Measurements from ENCODE around the gene TADA2B.

Gene TADA2B

DNA sequence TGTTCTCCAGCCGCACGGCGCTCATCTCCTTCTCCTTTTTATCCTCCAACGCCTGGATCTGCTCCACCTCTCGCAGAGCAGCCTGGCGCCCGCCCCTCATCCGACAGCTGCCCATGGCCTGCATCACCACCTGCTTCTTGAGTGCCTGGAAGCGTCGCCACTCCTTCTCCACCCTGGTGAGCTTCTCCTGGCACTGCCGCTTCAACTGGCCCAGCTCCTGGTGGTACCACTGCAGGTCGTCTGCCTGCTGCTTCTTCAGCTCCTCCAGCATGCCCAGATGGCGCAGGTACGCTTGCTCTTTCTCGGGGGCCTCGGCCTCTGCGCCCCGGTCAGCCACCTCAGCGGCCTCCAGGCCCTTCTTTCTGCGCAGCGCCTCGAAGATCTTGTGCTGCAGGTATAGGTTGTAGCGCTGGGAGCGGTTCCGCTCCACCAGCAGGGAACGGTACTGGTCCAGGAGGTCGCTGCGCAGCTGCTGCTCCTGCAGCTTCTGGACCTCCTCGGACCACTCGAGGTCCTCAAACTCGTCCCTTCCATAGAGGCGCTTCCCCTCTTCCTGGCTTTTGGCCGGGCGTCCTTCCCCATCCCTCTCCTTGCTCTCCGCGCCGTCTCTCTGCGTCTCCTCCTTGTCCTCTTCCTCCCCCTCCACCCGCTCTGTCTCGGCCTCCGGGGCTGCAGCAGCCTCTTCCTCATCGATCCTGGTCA is 1.2 kb upstream of the TADA2B start:
- Mint-ChIP-seq H3K4me3 (peak overlapping the region; percentile 76), H3K27ac (peak overlapping the region; percentile 24), H3K27me3 (ENCODE audit: low read depth) (no peaks in the 10 kb centered on the region), H3K9me3 (no peaks in the 10 kb centered on the region), H3K4me1 (ENCODE audit: low read depth) (peaks cover 35% of the 10 kb centered on the region), H3K36me3 (ENCODE audit: low read depth) (peaks cover 12% of the 10 kb centered on the region)

DNA sequence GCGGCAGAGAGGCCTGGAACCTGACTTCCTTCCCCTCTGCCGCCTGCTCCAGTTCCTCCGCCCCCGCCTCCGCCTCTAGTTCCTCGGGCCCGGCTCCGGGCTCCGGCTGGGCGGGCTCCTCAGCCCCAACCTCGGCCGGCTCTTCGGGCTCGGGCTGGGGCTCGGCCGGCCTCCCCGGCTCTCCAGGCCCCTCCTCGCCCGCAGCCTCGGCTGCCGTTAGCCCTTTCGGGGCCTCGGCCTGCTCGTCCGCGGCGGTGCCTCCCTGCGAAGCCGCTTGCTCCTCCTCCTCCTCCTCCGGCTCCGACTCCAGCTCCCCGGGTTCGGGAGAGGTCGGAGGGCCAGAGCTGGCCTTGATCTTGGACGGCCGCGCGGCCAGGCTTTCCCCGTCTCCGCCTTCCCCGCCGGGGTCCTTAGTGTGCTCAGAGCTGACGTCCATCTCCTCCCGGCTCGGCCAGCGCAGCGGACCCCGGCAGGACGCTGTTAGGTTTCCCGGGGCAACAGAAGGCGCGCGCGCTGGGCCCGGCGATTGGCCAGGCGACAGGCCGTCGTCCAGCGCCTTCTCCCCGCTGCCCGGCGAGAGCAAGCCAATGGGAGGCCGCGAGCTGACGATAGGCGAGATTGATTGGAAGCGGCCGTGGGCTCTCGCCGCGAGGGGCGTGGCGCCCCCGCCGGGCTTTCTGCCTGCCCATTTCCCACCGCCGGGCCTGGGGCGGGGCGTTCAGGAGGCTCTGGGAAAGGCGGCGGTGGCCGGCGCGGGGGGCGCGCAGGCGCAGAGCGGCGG is 479 bp upstream of the TADA2B start:
- peak overlapping the region; percentile 90 for H3K4me3 Mint-ChIP-seq
- H3K9me3 Mint-ChIP-seq: no peaks in the 10 kb centered on the region
- H3K27me3 Mint-ChIP-seq (ENCODE audit: low read depth): no peaks in the 10 kb centered on the region
- H3K36me3 Mint-ChIP-seq (ENCODE audit: low read depth): peaks cover 12% of the 10 kb centered on the region
- H3K27ac Mint-ChIP-seq: peak overlapping the region; percentile 86
- peaks cover 40% of the 10 kb centered on the region for H3K4me1 Mint-ChIP-seq (ENCODE audit: low read depth)

- peak overlapping the region; percentile 90 for H3K4me3 Mint-ChIP-seq
- peaks cover 42% of the 10 kb centered on the region for H3K4me1 Mint-ChIP-seq (ENCODE audit: low read depth)
- H3K36me3 Mint-ChIP-seq (ENCODE audit: low read depth): peaks cover 12% of the 10 kb centered on the region
- no peaks in the 10 kb centered on the region for H3K27me3 Mint-ChIP-seq (ENCODE audit: low read depth)
- H3K9me3 Mint-ChIP-seq: no peaks in the 10 kb centered on the region
- peak overlapping the region; percentile 72 for H3K27ac Mint-ChIP-seq
Observed at GRCh38 chr4:7044137-7044930, 1.2 kb downstream of the TADA2B start.

DNA sequence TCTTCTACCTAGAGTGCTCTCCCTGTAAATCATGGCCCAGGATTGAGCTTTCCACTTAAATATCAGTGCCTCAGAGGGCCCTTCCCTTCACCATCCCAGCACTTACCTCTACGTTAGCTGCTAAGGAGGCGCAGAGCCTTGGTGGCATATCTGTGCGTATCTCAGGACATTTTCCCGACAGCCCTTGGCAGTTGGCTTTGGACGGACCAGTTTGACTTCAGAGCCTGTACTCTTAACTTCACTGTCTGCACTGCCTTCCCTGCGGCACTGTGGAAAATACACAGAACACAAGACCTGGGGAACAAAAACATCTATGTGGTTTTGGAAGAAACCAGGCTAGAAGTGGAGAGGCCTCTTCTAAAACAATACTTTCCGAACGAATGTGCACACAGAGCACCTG is 2.4 kb downstream of the TADA2B start:
- Mint-ChIP-seq H3K4me1 (ENCODE audit: low read depth) (peaks cover 42% of the 10 kb centered on the region), H3K4me3 (peak overlapping the region; percentile 74), H3K9me3 (no peaks in the 10 kb centered on the region), H3K27me3 (ENCODE audit: low read depth) (no peaks in the 10 kb centered on the region), H3K27ac (peak overlapping the region; percentile 65), H3K36me3 (ENCODE audit: low read depth) (peaks cover 12% of the 10 kb centered on the region)

GRCh38 chr4:7045961-7046921 is 3.1 kb downstream of the TADA2B start:
- H3K9me3 Mint-ChIP-seq: no peaks in the 10 kb centered on the region
- H3K4me1 Mint-ChIP-seq (ENCODE audit: low read depth): peaks cover 42% of the 10 kb centered on the region

DNA sequence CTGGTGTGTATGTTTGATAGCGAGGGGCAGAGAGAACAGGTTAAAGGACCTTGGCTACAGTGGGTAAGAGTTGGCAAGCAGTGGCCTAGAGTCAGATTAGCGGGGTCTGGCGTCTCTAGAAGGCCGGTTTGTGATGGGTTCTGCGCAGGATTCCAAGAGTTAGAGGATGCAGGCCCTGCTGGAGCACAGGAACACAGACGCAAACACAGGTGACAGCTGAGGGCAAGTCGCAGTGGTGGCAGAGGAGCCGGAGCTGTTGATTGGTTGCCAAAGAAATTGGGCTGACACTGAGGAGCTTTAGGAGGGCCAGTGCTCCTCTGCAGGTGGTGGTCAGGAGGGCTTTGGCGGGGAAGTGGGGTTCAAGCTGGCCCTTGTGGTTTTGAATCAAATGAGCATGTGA is 3.8 kb downstream of the TADA2B start:
- Mint-ChIP-seq H3K9me3 (no peaks in the 10 kb centered on the region), H3K4me1 (ENCODE audit: low read depth) (peaks cover 36% of the 10 kb centered on the region), H3K4me3 (no peak overlapping the region), H3K27ac (no peak overlapping the region), H3K36me3 (ENCODE audit: low read depth) (peaks cover 12% of the 10 kb centered on the region), H3K27me3 (ENCODE audit: low read depth) (no peaks in the 10 kb centered on the region)

More at GRCh38 chr4:7045961-7046921, 3.1 kb downstream of the TADA2B start:
- Mint-ChIP-seq H3K27ac (no peak overlapping the region), H3K4me3 (no peak overlapping the region), H3K36me3 (ENCODE audit: low read depth) (peaks cover 12% of the 10 kb centered on the region), H3K27me3 (ENCODE audit: low read depth) (no peaks in the 10 kb centered on the region)

DNA sequence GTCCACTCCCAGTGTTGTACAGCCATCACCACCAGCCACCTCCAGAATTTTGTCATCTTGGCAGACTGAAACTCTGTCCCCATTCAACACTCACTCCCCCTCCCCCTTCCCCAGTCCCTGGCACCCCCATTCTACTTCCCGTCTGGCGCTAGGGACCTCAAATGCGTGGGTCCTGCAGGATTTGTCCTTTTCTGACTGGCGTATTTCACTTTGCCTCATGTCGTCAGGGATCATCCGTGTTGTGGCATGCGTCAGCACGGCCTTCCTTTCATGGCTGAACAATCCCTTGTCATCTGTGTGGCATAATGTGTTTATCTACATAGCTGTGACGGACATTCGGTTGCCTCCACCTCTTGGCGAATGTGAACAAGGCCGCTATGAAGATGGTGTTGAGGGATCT is 5.5 kb downstream of the TADA2B start:
- no peak overlapping the region for H3K27ac Mint-ChIP-seq
- no peak overlapping the region for H3K4me3 Mint-ChIP-seq
- no peaks in the 10 kb centered on the region for H3K27me3 Mint-ChIP-seq (ENCODE audit: low read depth)
- H3K9me3 Mint-ChIP-seq: no peaks in the 10 kb centered on the region
- peaks cover 40% of the 10 kb centered on the region for H3K4me1 Mint-ChIP-seq (ENCODE audit: low read depth)
- H3K36me3 Mint-ChIP-seq (ENCODE audit: low read depth): peaks cover 12% of the 10 kb centered on the region

DNA sequence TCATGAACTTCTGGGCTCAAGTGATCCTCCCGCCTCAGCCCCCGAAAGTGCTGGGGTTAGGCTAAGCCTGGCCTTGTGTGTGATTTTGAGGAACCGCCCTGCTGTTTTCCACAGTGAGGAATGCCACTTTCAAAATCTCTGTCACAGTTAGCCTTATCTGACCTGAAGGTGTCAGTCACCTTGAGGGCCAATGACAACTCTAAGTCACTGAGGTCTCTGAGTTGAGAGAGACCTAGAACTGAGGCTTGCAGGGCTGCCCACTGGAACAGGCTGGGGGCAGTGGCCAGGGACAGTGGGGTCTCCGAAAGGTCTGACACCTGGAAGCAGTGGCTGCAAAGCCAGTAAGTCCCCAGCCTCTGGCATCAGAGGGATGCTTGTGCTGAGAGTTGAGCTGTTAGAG is 6.1 kb downstream of the TADA2B start:
- Mint-ChIP-seq H3K4me1 (ENCODE audit: low read depth) (peaks cover 43% of the 10 kb centered on the region), H3K9me3 (no peaks in the 10 kb centered on the region), H3K27me3 (ENCODE audit: low read depth) (no peaks in the 10 kb centered on the region), H3K27ac (no peak overlapping the region), H3K4me3 (no peak overlapping the region), H3K36me3 (ENCODE audit: low read depth) (peaks cover 19% of the 10 kb centered on the region)

DNA sequence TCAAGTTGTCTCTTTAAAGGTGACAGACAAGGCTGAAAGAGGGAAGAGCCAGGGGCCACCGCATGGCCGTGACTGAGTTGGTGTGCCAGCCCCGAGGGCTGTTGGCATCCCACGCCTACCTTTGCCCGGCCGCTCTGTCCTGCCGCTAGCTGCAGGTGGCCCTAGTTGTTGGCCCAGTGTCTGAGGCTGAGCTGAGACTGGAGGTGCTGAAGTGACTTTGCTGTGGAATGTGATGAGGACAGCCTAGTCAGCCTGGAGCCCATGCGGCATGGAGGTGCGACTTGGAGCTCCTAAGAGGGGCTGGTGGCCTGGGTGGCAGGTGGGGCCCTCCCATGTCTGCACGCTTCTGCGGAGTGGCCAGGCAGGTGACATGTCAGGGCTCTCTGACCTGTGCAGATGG is 6.6 kb downstream of the TADA2B start:
- Mint-ChIP-seq H3K4me1 (ENCODE audit: low read depth) (peaks cover 38% of the 10 kb centered on the region), H3K27me3 (ENCODE audit: low read depth) (no peaks in the 10 kb centered on the region), H3K9me3 (no peaks in the 10 kb centered on the region), H3K27ac (no peak overlapping the region), H3K4me3 (no peak overlapping the region), H3K36me3 (ENCODE audit: low read depth) (peaks cover 22% of the 10 kb centered on the region)

GRCh38 chr4:7050481-7051143 is 7.4 kb downstream of the TADA2B start:
- H3K27ac Mint-ChIP-seq: no peak overlapping the region
- H3K4me1 Mint-ChIP-seq (ENCODE audit: low read depth): peaks cover 30% of the 10 kb centered on the region
- H3K4me3 Mint-ChIP-seq: no peak overlapping the region

GRCh38 chr4:7051144-7051495 is 7.9 kb downstream of the TADA2B start:
- Mint-ChIP-seq H3K27ac (no peak overlapping the region), H3K4me1 (ENCODE audit: low read depth) (peaks cover 27% of the 10 kb centered on the region), H3K27me3 (ENCODE audit: low read depth) (no peaks in the 10 kb centered on the region), H3K36me3 (ENCODE audit: low read depth) (peaks cover 14% of the 10 kb centered on the region), H3K9me3 (no peaks in the 10 kb centered on the region), H3K4me3 (no peak overlapping the region)

More at GRCh38 chr4:7050481-7051143, 7.4 kb downstream of the TADA2B start:
- Mint-ChIP-seq H3K36me3 (ENCODE audit: low read depth) (peaks cover 15% of the 10 kb centered on the region), H3K27me3 (ENCODE audit: low read depth) (no peaks in the 10 kb centered on the region), H3K9me3 (no peaks in the 10 kb centered on the region)

DNA sequence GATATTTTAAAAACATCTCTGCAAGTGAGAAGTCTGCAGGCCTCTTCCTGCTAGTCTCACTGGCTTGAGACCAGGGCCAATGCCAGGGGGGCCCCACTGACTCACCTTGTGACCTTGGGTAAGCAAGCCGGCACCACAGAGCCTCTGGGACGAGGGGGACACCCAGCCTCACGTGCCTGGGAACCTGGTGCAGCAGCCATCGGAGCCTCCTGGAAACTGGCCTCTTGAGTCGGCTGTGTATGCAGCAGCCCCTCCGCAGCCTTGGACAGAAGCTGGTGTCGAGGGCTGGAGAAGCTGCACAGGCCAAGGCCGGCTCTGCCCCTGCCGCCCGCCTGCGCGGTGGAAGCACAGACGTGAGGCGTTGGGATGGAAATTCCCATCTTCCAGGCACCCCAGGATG is 8.7 kb downstream of the TADA2B start:
- H3K36me3 Mint-ChIP-seq (ENCODE audit: low read depth): peaks cover 12% of the 10 kb centered on the region
- H3K9me3 Mint-ChIP-seq: no peaks in the 10 kb centered on the region
- peaks cover 19% of the 10 kb centered on the region for H3K4me1 Mint-ChIP-seq (ENCODE audit: low read depth)
- H3K27ac Mint-ChIP-seq: no peak overlapping the region
- no peaks in the 10 kb centered on the region for H3K27me3 Mint-ChIP-seq (ENCODE audit: low read depth)
- H3K4me3 Mint-ChIP-seq: no peak overlapping the region

- Mint-ChIP-seq H3K9me3 (no peaks in the 10 kb centered on the region), H3K36me3 (ENCODE audit: low read depth) (peaks cover 12% of the 10 kb centered on the region), H3K27ac (no peak overlapping the region), H3K27me3 (ENCODE audit: low read depth) (no peaks in the 10 kb centered on the region), H3K4me3 (no peak overlapping the region), H3K4me1 (ENCODE audit: low read depth) (peaks cover 16% of the 10 kb centered on the region)
Observed at GRCh38 chr4:7052313-7052712, 9.1 kb downstream of the TADA2B start.
